SK-N-SH treated with all-trans-retinoic acid at 6 μM for 48 hours (cell line): ENCODE data around the gene RPRD1B.

Source experiments
- ATAC-seq: fragments of 200-7000 bp; cut with Tn5 transposase; 3 replicates; pipeline ENCODE4 v1.9.1; 2020; ENCODE audit warnings: mild to moderate bottlenecking, moderate library complexity
- ARNTL ChIP-seq: fragments of 450-650 bp; formaldehyde crosslinking; IDR thresholded peaks from 2 replicates; pipeline ENCODE4 v1.5.0; 2020; ENCODE audit warnings: low read depth, mild to moderate bottlenecking, moderate library complexity, borderline replicate concordance
- BACH2 ChIP-seq: fragments of 250-450 bp; sonication (Bioruptor Pico); IDR thresholded peaks from 2 replicates; pipeline ENCODE4 v1.9.0; 2021; ENCODE audit warnings: mild to moderate bottlenecking, borderline replicate concordance
- CSDC2 ChIP-seq: fragments of 250-450 bp; sonication (Bioruptor Pico); IDR thresholded peaks from 2 replicates; pipeline ENCODE4 v1.5.0; 2020; ENCODE audit warnings: mild to moderate bottlenecking, moderate library complexity
- ESRRG ChIP-seq: fragments of 250-450 bp; sonication (Bioruptor Pico); IDR thresholded peaks from 2 replicates; pipeline ENCODE4 v1.6.1; 2021; ENCODE audit warnings: mild to moderate bottlenecking
- GLIS3 ChIP-seq: fragments of 250-450 bp; sonication (Bioruptor Pico); IDR thresholded peaks from 2 replicates; pipeline ENCODE4 v1.5.0; 2020; ENCODE audit warnings: mild to moderate bottlenecking, moderate library complexity
- ISL1 ChIP-seq: fragments of 250-450 bp; sonication (Bioruptor Pico); IDR thresholded peaks from 2 replicates; pipeline ENCODE4 v2.1.2; 2022; ENCODE audit warnings: mild to moderate bottlenecking, moderate library complexity
- OSR1 ChIP-seq: fragments of 250-450 bp; sonication (Bioruptor Pico); IDR thresholded peaks from 2 replicates; pipeline ENCODE4 v1.8.0; 2022; ENCODE audit warnings: moderate library complexity, mild to moderate bottlenecking, inconsistent platforms
- PPARA ChIP-seq: fragments of 250-450 bp; sonication (Bioruptor Pico); IDR thresholded peaks from 2 replicates; pipeline ENCODE4 v1.5.0; 2020; ENCODE audit warnings: mild to moderate bottlenecking, borderline replicate concordance
- RARB ChIP-seq: fragments of 250-450 bp; sonication (Bioruptor Pico); IDR thresholded peaks from 2 replicates; pipeline ENCODE4 v1.8.0; 2021; ENCODE audit warnings: mild to moderate bottlenecking, moderate library complexity
- SNAI2 ChIP-seq: fragments of 250-450 bp; sonication (Bioruptor Pico); IDR thresholded peaks from 2 replicates; pipeline ENCODE4 v1.5.0; 2020; ENCODE audit warnings: mild to moderate bottlenecking, moderate library complexity
- TCF4 ChIP-seq: fragments of 250-450 bp; sonication (Bioruptor Pico); IDR thresholded peaks from 2 replicates; pipeline ENCODE4 v1.8.0; 2021; ENCODE audit warnings: mild to moderate bottlenecking, moderate library complexity, borderline replicate concordance
- TOX ChIP-seq: fragments of 250-450 bp; sonication (Bioruptor Pico); IDR thresholded peaks from 2 replicates; pipeline ENCODE4 v1.8.0; 2021; ENCODE audit warnings: mild to moderate bottlenecking, moderate library complexity, borderline replicate concordance
- ZC3H10 ChIP-seq: fragments of 250-450 bp; sonication (Bioruptor Pico); IDR thresholded peaks from 2 replicates; pipeline ENCODE4 v1.5.1; 2021; ENCODE audit warnings: mild to moderate bottlenecking, moderate library complexity
- ZFP3 ChIP-seq: fragments of 250-450 bp; sonication (Bioruptor Pico); IDR thresholded peaks from 2 replicates; pipeline ENCODE4 v1.5.0; 2020; ENCODE audit warnings: mild to moderate bottlenecking, moderate library complexity
- ZFP30 ChIP-seq: fragments of 450-650 bp; formaldehyde crosslinking; IDR thresholded peaks from 2 replicates; pipeline ENCODE4 v1.5.0; 2022; ENCODE audit warnings: mild to moderate bottlenecking, moderate library complexity
- ZNF565 ChIP-seq: fragments of 450-650 bp; formaldehyde crosslinking; conservative IDR thresholded peaks from 2 replicates; pipeline ENCODE4 v1.5.0; 2020; ENCODE audit warnings: low read depth, mild to moderate bottlenecking, moderate library complexity
- ZNF70 ChIP-seq: fragments of 450-650 bp; formaldehyde crosslinking; IDR thresholded peaks from 2 replicates; pipeline ENCODE4 v1.5.0; 2020; ENCODE audit warnings: mild to moderate bottlenecking, moderate library complexity
- ZNF8 ChIP-seq: fragments of 450-650 bp; formaldehyde crosslinking; IDR thresholded peaks from 2 replicates; pipeline ENCODE4 v1.5.0; 2020; ENCODE audit warnings: mild to moderate bottlenecking, moderate library complexity
- TF ChIP-seq, protein P1 (sequence below): fragments of 250-450 bp; sonication (Bioruptor Pico); IDR thresholded peaks from 2 replicates; pipeline ENCODE4 v1.8.0; 2020; ENCODE audit warnings: mild to moderate bottlenecking, moderate library complexity, borderline replicate concordance
- TF ChIP-seq, protein P2 (sequence below): fragments of 250-450 bp; sonication (Bioruptor Pico); IDR thresholded peaks from 2 replicates; pipeline ENCODE4 v1.5.0; 2020; ENCODE audit warnings: mild to moderate bottlenecking, moderate library complexity
- TF ChIP-seq, protein P3 (sequence below): fragments of 250-450 bp; sonication (Bioruptor Pico); IDR thresholded peaks from 2 replicates; pipeline ENCODE4 v1.8.0; 2021; ENCODE audit warnings: low read depth, mild to moderate bottlenecking, moderate library complexity, borderline replicate concordance
- TF ChIP-seq, protein P4 (sequence below): fragments of 250-450 bp; sonication (Bioruptor Pico); IDR thresholded peaks from 2 replicates; pipeline ENCODE4 v1.5.1; 2021; ENCODE audit warnings: mild to moderate bottlenecking, moderate library complexity
- TF ChIP-seq, protein P5 (sequence below): fragments of 250-450 bp; sonication (Bioruptor Pico); IDR thresholded peaks from 2 replicates; pipeline ENCODE4 v1.5.1; 2020; ENCODE audit warnings: low read depth, mild to moderate bottlenecking, moderate library complexity

RPRD1B gene

DNA sequence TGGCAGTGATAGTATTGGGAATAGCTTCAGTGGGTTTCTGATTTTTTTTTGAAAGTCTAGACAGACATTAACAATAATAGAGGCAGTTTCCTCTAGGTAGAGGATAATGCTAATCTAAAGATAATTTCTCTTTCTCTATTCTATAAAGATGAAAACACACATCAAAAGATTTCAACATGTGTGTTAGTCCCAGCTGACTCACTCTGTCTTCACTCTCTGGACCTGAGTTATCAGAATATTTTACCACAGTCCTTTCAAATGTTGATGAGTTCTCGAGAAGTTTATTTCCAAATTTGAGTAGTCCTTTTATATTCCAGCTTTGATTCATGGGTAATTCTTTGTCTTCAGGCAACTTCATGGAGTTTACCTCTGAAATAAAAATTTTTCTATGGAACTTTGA, 17.1 kb downstream of the RPRD1B start:
- no peak for TF ChIP-seq BACH2 (CRISPR knock-in tag)
- no peak for TF ChIP-seq ISL1 (CRISPR knock-in tag)
- no peak for TF ChIP-seq ESRRG (CRISPR knock-in tag)
- TF ChIP-seq ZFP3 (CRISPR knock-in tag): no peak
- no peak for TF ChIP-seq ARNTL
- TF ChIP-seq CSDC2 (CRISPR knock-in tag): no peak
- TF ChIP-seq, protein P1, sequence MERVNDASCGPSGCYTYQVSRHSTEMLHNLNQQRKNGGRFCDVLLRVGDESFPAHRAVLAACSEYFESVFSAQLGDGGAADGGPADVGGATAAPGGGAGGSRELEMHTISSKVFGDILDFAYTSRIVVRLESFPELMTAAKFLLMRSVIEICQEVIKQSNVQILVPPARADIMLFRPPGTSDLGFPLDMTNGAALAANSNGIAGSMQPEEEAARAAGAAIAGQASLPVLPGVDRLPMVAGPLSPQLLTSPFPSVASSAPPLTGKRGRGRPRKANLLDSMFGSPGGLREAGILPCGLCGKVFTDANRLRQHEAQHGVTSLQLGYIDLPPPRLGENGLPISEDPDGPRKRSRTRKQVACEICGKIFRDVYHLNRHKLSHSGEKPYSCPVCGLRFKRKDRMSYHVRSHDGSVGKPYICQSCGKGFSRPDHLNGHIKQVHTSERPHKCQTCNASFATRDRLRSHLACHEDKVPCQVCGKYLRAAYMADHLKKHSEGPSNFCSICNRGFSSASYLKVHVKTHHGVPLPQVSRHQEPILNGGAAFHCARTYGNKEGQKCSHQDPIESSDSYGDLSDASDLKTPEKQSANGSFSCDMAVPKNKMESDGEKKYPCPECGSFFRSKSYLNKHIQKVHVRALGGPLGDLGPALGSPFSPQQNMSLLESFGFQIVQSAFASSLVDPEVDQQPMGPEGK (CRISPR knock-in tag): no peak
- TF ChIP-seq ZNF8 (CRISPR knock-in tag): no peak
- TF ChIP-seq ZC3H10 (CRISPR knock-in tag): no peak
- TF ChIP-seq, protein P2, sequence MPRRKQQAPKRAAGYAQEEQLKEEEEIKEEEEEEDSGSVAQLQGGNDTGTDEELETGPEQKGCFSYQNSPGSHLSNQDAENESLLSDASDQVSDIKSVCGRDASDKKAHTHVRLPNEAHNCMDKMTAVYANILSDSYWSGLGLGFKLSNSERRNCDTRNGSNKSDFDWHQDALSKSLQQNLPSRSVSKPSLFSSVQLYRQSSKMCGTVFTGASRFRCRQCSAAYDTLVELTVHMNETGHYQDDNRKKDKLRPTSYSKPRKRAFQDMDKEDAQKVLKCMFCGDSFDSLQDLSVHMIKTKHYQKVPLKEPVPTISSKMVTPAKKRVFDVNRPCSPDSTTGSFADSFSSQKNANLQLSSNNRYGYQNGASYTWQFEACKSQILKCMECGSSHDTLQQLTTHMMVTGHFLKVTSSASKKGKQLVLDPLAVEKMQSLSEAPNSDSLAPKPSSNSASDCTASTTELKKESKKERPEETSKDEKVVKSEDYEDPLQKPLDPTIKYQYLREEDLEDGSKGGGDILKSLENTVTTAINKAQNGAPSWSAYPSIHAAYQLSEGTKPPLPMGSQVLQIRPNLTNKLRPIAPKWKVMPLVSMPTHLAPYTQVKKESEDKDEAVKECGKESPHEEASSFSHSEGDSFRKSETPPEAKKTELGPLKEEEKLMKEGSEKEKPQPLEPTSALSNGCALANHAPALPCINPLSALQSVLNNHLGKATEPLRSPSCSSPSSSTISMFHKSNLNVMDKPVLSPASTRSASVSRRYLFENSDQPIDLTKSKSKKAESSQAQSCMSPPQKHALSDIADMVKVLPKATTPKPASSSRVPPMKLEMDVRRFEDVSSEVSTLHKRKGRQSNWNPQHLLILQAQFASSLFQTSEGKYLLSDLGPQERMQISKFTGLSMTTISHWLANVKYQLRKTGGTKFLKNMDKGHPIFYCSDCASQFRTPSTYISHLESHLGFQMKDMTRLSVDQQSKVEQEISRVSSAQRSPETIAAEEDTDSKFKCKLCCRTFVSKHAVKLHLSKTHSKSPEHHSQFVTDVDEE (CRISPR knock-in tag): no peak
- TF ChIP-seq, protein P3, sequence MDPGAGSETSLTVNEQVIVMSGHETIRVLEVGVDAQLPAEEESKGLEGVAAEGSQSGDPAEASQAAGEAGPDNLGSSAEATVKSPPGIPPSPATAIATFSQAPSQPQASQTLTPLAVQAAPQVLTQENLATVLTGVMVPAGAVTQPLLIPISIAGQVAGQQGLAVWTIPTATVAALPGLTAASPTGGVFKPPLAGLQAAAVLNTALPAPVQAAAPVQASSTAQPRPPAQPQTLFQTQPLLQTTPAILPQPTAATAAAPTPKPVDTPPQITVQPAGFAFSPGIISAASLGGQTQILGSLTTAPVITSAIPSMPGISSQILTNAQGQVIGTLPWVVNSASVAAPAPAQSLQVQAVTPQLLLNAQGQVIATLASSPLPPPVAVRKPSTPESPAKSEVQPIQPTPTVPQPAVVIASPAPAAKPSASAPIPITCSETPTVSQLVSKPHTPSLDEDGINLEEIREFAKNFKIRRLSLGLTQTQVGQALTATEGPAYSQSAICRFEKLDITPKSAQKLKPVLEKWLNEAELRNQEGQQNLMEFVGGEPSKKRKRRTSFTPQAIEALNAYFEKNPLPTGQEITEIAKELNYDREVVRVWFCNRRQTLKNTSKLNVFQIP: no peak
- TF ChIP-seq RARB (CRISPR knock-in tag): no peak
- no peak for TF ChIP-seq OSR1 (CRISPR knock-in tag)
- TF ChIP-seq GLIS3 (CRISPR knock-in tag): no peak
- no peak for TF ChIP-seq SNAI2 (CRISPR knock-in tag)
- no peak for TF ChIP-seq ZNF565 (CRISPR knock-in tag)
- no peak for TF ChIP-seq PPARA (CRISPR knock-in tag)
- no peak for TF ChIP-seq ZNF70 (CRISPR knock-in tag)
- TF ChIP-seq, all 23 proteins: peak for 0
- ATAC-seq: no peak; the same call in 1 of the 3 replicates

DNA sequence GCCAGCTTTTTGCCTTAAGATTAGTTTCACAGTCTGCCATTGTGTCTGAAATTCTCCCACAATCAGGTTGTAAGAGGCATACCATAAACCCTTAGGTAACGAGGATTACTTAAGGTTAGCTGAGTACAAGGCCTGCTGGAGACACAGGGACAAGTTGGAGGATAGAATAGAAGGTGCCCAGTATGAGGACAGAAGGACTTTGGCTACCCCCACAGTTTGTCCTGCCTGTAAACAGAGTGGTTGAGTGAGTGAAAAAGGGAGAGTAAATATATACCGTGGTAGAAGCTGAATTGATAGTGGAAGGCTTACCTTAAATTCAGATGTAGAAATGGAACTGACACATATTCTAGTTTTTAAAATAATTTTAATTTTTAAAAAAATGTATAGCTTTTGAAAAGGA, 19.3 kb downstream of the RPRD1B start:
- ATAC-seq: no peak
- TF ChIP-seq, protein P4, sequence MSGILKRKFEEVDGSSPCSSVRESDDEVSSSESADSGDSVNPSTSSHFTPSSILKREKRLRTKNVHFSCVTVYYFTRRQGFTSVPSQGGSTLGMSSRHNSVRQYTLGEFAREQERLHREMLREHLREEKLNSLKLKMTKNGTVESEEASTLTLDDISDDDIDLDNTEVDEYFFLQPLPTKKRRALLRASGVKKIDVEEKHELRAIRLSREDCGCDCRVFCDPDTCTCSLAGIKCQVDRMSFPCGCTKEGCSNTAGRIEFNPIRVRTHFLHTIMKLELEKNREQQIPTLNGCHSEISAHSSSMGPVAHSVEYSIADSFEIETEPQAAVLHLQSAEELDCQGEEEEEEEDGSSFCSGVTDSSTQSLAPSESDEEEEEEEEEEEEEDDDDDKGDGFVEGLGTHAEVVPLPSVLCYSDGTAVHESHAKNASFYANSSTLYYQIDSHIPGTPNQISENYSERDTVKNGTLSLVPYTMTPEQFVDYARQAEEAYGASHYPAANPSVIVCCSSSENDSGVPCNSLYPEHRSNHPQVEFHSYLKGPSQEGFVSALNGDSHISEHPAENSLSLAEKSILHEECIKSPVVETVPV (CRISPR knock-in tag): no peak
- TF ChIP-seq TCF4 (no peak), GLIS3 (CRISPR knock-in tag) (no peak), PPARA (CRISPR knock-in tag) (no peak), ZC3H10 (CRISPR knock-in tag) (no peak), RARB (CRISPR knock-in tag) (no peak), ZFP3 (CRISPR knock-in tag) (no peak), CSDC2 (CRISPR knock-in tag) (no peak), ZFP30 (CRISPR knock-in tag) (no peak)

DNA sequence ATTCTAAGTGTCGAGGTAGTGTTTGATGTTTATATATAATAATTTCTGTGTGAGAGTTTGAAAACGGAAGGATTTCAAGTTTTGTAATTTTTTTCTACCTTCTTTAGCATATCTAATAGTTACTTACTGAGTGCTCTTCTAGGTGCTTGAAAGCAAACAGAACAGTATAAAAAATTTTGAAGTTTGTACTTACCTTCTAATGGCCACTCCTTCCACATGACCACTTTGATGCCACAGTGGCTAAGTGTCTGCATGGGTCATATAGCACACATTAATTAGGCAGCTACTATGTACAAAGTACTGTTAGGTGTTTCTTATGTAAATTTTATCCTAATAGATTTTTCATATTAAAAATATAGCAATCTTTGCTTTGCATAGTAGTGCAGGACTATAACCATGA, 21.1 kb downstream of the RPRD1B start:
- no peak for ATAC-seq
- TF ChIP-seq ESRRG (CRISPR knock-in tag) (no peak), OSR1 (CRISPR knock-in tag) (no peak), GLIS3 (CRISPR knock-in tag) (no peak), ZNF8 (CRISPR knock-in tag) (no peak), TOX (CRISPR knock-in tag) (no peak), ZNF70 (CRISPR knock-in tag) (no peak), CSDC2 (CRISPR knock-in tag) (no peak), ZC3H10 (CRISPR knock-in tag) (no peak), ZFP3 (CRISPR knock-in tag) (no peak), ZFP30 (CRISPR knock-in tag) (no peak), ZNF565 (CRISPR knock-in tag) (no peak), ARNTL (no peak), PPARA (CRISPR knock-in tag) (no peak), BACH2 (CRISPR knock-in tag) (no peak)
- TF ChIP-seq, protein P5, sequence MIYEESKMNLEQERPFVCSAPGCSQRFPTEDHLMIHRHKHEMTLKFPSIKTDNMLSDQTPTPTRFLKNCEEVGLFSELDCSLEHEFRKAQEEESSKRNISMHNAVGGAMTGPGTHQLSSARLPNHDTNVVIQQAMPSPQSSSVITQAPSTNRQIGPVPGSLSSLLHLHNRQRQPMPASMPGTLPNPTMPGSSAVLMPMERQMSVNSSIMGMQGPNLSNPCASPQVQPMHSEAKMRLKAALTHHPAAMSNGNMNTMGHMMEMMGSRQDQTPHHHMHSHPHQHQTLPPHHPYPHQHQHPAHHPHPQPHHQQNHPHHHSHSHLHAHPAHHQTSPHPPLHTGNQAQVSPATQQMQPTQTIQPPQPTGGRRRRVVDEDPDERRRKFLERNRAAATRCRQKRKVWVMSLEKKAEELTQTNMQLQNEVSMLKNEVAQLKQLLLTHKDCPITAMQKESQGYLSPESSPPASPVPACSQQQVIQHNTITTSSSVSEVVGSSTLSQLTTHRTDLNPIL (CRISPR knock-in tag): no peak
- TF ChIP-seq, protein P1 (CRISPR knock-in tag): no peak
- TF ChIP-seq, protein P2 (CRISPR knock-in tag): no peak
